NCI-H1417 treated with DMSO at 0.1 percent for 48 hours (cell line): Measurements from ENCODE around the gene C1orf141.
"Not testable (repeated sequence)": the region's sequence is repeated elsewhere in the genome, so short reads cannot be mapped to it uniquely, and the experiment has no call there.

ENCODE experiments used
- DNase-seq: peaks from one replicate; lab custom pipeline; 2025; lab: John Stamatoyannopoulos, UW

C1orf141 gene

GRCh38 chr1:67142931-67143330 is 8.2 kb upstream of the C1orf141 start:
- no peak for DNase-seq

GRCh38 chr1:67141832-67142231 is 7.1 kb upstream of the C1orf141 start:
- DNase-seq: not testable (repeated sequence)

GRCh38 chr1:67140460-67140859 is 5.7 kb upstream of the C1orf141 start:
- no peak for DNase-seq

GRCh38 chr1:67138813-67139499 is 4.2 kb upstream of the C1orf141 start:
- DNase-seq: no peak

- DNase-seq: no peak
Measured at GRCh38 chr1:67137307-67137753, 2.6 kb upstream of the C1orf141 start.

- no peak for DNase-seq
Measured at GRCh38 chr1:67135354-67135753, 584 bp upstream of the C1orf141 start.

- no peak for DNase-seq
Measured at GRCh38 chr1:67133177-67133576, 1.6 kb downstream of the C1orf141 start.

- no peak for DNase-seq
Measured at GRCh38 chr1:67130673-67131072, 4.1 kb downstream of the C1orf141 start.

GRCh38 chr1:67126974-67127373 is 7.8 kb downstream of the C1orf141 start:
- DNase-seq: no peak

GRCh38 chr1:67126111-67126746 is 8.5 kb downstream of the C1orf141 start:
- DNase-seq: no peak

- DNase-seq: no peak
Measured at GRCh38 chr1:67124455-67124854, 10.3 kb downstream of the C1orf141 start.

- no peak for DNase-seq
Measured at GRCh38 chr1:67120855-67121619, 13.7 kb downstream of the C1orf141 start.

- DNase-seq: no peak
Measured at GRCh38 chr1:67118646-67119045, 16.1 kb downstream of the C1orf141 start.

- no peak for DNase-seq
Measured at GRCh38 chr1:67118191-67118590, 16.6 kb downstream of the C1orf141 start.

GRCh38 chr1:67114162-67114561 is 20.6 kb downstream of the C1orf141 start:
- no peak for DNase-seq

GRCh38 chr1:67110352-67110751 is 24.4 kb downstream of the C1orf141 start:
- no peak for DNase-seq

- DNase-seq: no peak
Measured at GRCh38 chr1:67105508-67105907, 29.3 kb downstream of the C1orf141 start.

- DNase-seq: no peak
Measured at GRCh38 chr1:67103548-67103947, 31.2 kb downstream of the C1orf141 start.

GRCh38 chr1:67100833-67101232 is 33.9 kb downstream of the C1orf141 start:
- no peak for DNase-seq

- no peak for DNase-seq
Measured at GRCh38 chr1:67097305-67097704, 37.5 kb downstream of the C1orf141 start.

GRCh38 chr1:67094191-67094590 is 40.6 kb downstream of the C1orf141 start:
- DNase-seq: no peak

- no peak for DNase-seq
Measured at GRCh38 chr1:67089685-67090208, 45.0 kb downstream of the C1orf141 start.

GRCh38 chr1:67088440-67088839 is 46.3 kb downstream of the C1orf141 start:
- no peak for DNase-seq
